Nephron (organoid): ENCODE results near the gene ODAD3.

ENCODE experiments used
- H3K27ac Mint-ChIP-seq, 3 experiments: 2 replicates each; pipeline ENCODE4 v1.8.0; 2020; ENCODE audit warnings: mixed read lengths in 3 of 3, mild to moderate bottlenecking in 2 of 3, moderate library complexity in 1 of 3
- H3K27me3 Mint-ChIP-seq: 2 replicates; pipeline ENCODE4 v1.8.0; 2021; ENCODE audit warnings: low read depth, mild to moderate bottlenecking, moderate library complexity, mixed read lengths
- H3K36me3 Mint-ChIP-seq: 2 replicates; pipeline ENCODE4 v1.8.0; 2020; ENCODE audit warnings: low read depth, mixed read lengths
- H3K4me1 Mint-ChIP-seq: 2 replicates; pipeline ENCODE4 v1.8.0; 2020; ENCODE audit warnings: mixed read lengths
- H3K4me3 Mint-ChIP-seq, 3 experiments: 2 replicates each; pipeline ENCODE4 v1.8.0; 2020; ENCODE audit warnings: mild to moderate bottlenecking in 3 of 3, mixed read lengths in 3 of 3, moderate library complexity in 2 of 3
- H3K9me3 Mint-ChIP-seq: 2 replicates; pipeline ENCODE4 v1.8.0; 2020; ENCODE audit warnings: mixed read lengths
- TF ChIP-seq, protein P1 (sequence below), 3 experiments: fragments of 200-600 bp; sonication (generic); IDR thresholded peaks; one replicate each; pipeline ENCODE4 v1.5.0; 2021; ENCODE audit warnings: antibody characterized with exemption in 3 of 3; ENCODE audit not compliant: unreplicated experiment in 3 of 3

ODAD3 gene

DNA sequence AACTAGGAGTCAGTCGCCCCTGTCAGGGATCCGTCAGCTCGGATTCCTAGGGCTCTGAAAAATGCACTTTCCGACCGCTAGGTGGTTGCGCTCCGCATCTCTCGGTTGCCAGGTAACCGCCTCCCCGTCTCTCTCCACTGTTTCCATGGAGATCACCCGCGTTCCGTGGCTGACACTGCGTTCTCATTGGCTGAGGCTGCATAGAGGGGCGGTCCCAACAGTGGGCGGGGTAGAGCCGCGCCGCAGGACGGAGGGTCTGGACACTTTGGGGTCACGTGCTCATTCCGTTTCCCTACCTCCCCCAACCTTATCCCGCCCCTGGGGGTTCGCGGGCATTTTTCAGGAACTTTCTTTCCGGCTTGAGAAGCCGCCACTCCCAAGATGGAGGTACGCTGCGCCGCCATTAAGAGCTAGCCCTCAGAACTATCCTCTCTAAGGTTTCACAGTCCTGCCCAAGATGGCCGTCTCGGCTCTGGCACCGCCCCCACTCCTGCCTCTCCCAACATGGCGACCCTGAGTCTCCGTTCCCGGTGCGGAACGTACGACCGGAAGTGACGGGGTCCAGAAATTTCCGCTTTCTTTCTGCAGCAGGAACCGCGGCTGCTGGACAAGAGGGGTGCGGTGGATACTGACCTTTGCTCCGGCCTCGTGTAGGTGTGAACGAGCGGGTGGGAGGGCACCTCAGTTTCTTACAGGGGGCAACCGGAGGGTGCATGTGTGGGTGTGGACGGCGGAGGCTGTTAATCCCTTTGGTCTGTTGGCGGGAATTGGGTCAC is at the start of gene ODAD3, which contains the start of gene PRKCSH:
TSS of gene ODAD3 (minus strand) at position 65 of the 776 bp plus-strand sequence. CDS start 105 bp downstream, outside the sequence.
TSS of gene PRKCSH (plus strand) at position 579 of the 776 bp plus-strand sequence. CDS start 483 bp downstream, outside the sequence.
- H3K9me3 Mint-ChIP-seq, result no peaks in the 10 kb centered on the region
- H3K4me3 Mint-ChIP-seq, result peak within 1 kb of the TSS; percentile 99 to 100 (median 100)
- H3K27ac Mint-ChIP-seq, result peak within 1 kb of the TSS; percentile 89 to 98 (median 97)
- peaks cover 26% of the 10 kb centered on the region for H3K36me3 Mint-ChIP-seq
- H3K4me1 Mint-ChIP-seq, result peaks cover 12% of the 10 kb centered on the region
- H3K27me3 Mint-ChIP-seq, result no peaks in the 10 kb centered on the region
- TF ChIP-seq, protein P1, sequence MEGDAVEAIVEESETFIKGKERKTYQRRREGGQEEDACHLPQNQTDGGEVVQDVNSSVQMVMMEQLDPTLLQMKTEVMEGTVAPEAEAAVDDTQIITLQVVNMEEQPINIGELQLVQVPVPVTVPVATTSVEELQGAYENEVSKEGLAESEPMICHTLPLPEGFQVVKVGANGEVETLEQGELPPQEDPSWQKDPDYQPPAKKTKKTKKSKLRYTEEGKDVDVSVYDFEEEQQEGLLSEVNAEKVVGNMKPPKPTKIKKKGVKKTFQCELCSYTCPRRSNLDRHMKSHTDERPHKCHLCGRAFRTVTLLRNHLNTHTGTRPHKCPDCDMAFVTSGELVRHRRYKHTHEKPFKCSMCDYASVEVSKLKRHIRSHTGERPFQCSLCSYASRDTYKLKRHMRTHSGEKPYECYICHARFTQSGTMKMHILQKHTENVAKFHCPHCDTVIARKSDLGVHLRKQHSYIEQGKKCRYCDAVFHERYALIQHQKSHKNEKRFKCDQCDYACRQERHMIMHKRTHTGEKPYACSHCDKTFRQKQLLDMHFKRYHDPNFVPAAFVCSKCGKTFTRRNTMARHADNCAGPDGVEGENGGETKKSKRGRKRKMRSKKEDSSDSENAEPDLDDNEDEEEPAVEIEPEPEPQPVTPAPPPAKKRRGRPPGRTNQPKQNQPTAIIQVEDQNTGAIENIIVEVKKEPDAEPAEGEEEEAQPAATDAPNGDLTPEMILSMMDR (IDR thresholded peaks at IDR 0.05; ENCODE audit: unreplicated experiment in 3 of 3), result peak; percentile 90 to 95 (median 94)

DNA sequence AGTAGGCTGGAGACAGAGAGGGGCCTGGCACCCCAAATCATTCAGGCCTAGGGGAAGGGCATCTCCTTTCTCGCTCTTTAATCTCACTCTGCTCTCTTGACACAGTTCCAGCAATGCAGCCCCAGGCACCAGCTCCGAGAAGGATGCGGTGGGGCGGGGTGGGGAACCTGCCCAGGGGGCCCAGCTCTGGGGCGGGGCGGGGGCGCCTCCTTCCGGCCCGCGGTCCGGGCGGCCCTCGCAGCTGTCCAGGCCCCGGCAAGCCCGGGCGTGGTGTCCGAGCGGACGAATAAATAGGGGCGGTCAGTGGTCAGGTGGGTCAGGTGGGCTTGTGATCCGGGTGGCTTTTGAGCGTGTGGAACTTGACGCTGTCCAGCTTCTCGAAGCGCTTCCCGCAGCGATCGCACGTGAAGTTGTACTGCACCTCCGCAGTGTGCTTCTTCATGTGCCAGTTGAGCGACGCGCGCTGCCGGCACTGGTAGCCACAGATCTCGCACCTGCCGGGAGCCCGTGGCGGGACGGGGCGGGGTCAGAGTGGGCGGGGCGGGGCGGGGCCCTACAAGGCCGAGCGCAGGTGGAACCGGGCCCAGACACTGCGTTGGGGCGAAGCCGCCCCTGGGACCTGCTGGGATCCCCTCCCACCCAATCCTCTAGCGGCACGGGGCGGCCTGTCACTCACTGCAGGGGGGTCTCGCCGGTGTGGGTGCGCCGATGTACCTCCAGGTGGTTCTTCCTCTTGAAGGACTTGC is 48.6 kb upstream of the ODAD3 start:
- TF ChIP-seq, protein P1 (IDR thresholded peaks at IDR 0.05; ENCODE audit: unreplicated experiment in 3 of 3), result no peak
- H3K27ac Mint-ChIP-seq, result no peak overlapping the region
- peaks cover 8% of the 10 kb centered on the region for H3K4me1 Mint-ChIP-seq
- peaks cover 7% of the 10 kb centered on the region for H3K36me3 Mint-ChIP-seq
- H3K27me3 Mint-ChIP-seq, result peaks cover 37% of the 10 kb centered on the region
- H3K9me3 Mint-ChIP-seq, result no peaks in the 10 kb centered on the region
- no peak overlapping the region for H3K4me3 Mint-ChIP-seq

DNA sequence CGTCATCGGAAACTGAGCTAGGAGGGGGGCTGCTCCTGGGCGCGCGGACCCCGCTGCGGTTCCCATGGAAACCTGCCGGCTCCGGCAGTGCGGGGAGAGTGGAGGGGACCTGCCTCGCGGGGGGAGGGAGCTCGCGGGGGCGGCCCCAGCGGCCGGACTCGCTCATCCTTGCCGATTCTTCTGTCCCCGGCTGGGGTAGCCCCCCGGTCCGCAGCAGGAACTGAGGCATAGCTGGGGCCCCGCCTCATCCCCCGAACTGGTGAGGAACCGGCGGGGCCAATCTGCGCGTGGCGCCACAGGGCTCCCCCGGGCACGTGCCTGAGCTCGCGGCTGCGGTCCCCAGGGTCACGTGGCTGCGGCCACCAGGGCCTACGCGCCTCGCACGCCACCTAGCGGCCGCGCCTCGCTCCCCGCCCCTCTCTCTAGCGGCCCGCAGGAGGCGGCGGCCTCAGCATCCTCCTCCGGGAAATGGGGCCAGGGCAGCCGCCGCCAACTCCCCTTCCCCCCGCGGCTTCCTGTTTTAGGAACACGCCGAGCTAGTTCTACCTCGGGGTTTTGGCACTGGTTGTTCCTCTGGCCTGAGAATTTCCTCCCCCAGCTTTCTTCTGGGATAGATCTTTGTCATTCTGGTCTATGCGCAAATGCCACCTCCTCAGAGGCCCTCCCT is 47.6 kb upstream of the ODAD3 start:
- H3K36me3 Mint-ChIP-seq, result peaks cover 7% of the 10 kb centered on the region
- H3K4me1 Mint-ChIP-seq, result peaks cover 8% of the 10 kb centered on the region
- peaks cover 47% of the 10 kb centered on the region for H3K27me3 Mint-ChIP-seq
- H3K4me3 Mint-ChIP-seq, result peak overlapping the region; percentile 64 to 74 (median 72)
- TF ChIP-seq, protein P1 (IDR thresholded peaks at IDR 0.05; ENCODE audit: unreplicated experiment in 3 of 3), result peak; percentile 85 to 96 (median 90)
- no peak overlapping the region for H3K27ac Mint-ChIP-seq
- H3K9me3 Mint-ChIP-seq, result no peaks in the 10 kb centered on the region

DNA sequence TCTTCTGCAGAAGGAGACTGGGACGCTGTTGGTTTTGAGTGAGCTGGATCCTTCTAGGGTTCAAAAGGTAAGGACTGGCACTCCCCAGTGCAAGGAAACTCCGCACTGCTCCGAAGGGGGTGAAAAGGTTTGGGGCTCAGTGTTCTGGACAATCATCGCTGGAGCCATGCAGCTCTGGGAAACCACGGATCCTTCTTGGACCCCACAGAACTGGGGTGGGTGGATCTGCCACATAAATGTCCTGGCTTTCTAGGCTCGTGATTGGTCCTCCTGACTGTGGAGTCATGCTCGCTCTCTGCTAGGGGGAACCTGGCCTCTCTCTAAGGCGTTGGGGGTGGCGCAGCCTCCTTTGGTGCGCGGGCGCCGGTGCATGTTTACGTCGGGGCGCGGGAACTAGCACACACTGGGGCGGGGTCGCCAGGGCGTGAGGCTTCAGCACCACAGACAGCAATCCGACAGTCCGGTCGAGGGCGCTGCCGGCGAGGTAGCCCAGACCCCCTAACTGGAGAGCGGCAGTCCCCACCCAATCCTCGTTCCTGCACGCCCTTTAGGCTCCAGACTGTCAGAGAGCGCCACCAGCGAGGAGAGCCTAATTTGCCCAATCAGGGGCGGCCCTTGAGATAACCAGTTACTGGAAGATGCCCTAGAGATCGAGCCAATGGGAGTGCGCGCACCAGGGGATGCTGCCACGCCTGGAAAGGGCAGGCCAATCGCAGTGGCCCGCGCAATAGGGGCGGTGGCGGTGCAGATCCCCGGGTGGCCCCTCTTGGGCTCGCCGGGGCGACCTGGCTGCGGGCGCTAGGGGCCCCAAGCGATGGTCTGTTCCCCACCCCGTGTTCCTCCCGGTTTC is 46.8 kb upstream of the ODAD3 start:
- peaks cover 55% of the 10 kb centered on the region for H3K27me3 Mint-ChIP-seq
- H3K9me3 Mint-ChIP-seq, result no peaks in the 10 kb centered on the region
- H3K4me3 Mint-ChIP-seq, result peak overlapping the region; percentile 56 to 74 (median 72)
- peaks cover 7% of the 10 kb centered on the region for H3K36me3 Mint-ChIP-seq
- H3K4me1 Mint-ChIP-seq, result peaks cover 8% of the 10 kb centered on the region
- TF ChIP-seq, protein P1 (IDR thresholded peaks at IDR 0.05; ENCODE audit: unreplicated experiment in 3 of 3), result no peak
- H3K27ac Mint-ChIP-seq, result no peak overlapping the region
